Transverse colon (tissue), 3 donors: ENCODE data around the gene CDCA7L.

Experiments used
- CTCF ChIP-seq, 5 experiments: fragments of 200-600 bp in 3 of 5; fragments of 450-650 bp in 2 of 5; sonication (generic) in 3 of 5; IDR thresholded peaks; 1 replicate in 2 of 5; 2 replicates in 3 of 5; pipeline ENCODE4 v1.5.1; 2016 to 2017; ENCODE audit warnings: antibody characterized with exemption in 5 of 5, inconsistent platforms in 3 of 5, mild to moderate bottlenecking in 2 of 5, moderate library complexity in 1 of 5
- EP300 ChIP-seq: sonication (generic); formaldehyde crosslinking; IDR thresholded peaks from one replicate; pipeline ENCODE4 v1.6.1; 2017; ENCODE audit warnings: antibody characterized with exemption, low read depth

- TF ChIP-seq EP300 (no peak), CTCF (IDR thresholded peaks at IDR 0.05) (no peak)
Observed at GRCh38 chr7:21920936-21921335, 24.8 kb downstream of the CDCA7L start.
